ENCODE data around the gene RSRC2.
"Not testable (repeated sequence)": the region's sequence is repeated elsewhere in the genome, so short reads cannot be mapped to it uniquely, and the experiment has no call there.

The RSRC2 gene

GRCh38 chr12:122483969-122484368 is 42.8 kb downstream of the RSRC2 start:
- no peak for TF ChIP-seq CTCF (IDR thresholded peaks at IDR 0.05; ENCODE audit: low read depth, low read length)
- DNase-seq (ENCODE audit: extremely low read depth, low read depth), result no peak

GRCh38 chr12:122481861-122482260 is 44.9 kb downstream of the RSRC2 start:
- no peak for TF ChIP-seq CTCF (IDR thresholded peaks at IDR 0.05; ENCODE audit: low read depth, low read length)
- DNase-seq (ENCODE audit: extremely low read depth, low read depth), result no peak

GRCh38 chr12:122480753-122481152 is 46.0 kb downstream of the RSRC2 start:
- no peak for DNase-seq (ENCODE audit: extremely low read depth, low read depth)
- TF ChIP-seq CTCF (IDR thresholded peaks at IDR 0.05; ENCODE audit: low read depth, low read length), result no peak

GRCh38 chr12:122474324-122474716 is 52.4 kb downstream of the RSRC2 start:
- no peak for TF ChIP-seq CTCF (IDR thresholded peaks at IDR 0.05; ENCODE audit: low read depth, low read length)

GRCh38 chr12:122473543-122474323 is 53.0 kb downstream of the RSRC2 start:
- DNase-seq (ENCODE audit: extremely low read depth, low read depth), result no peak
- no peak for TF ChIP-seq CTCF (IDR thresholded peaks at IDR 0.05; ENCODE audit: low read depth, low read length)

More at GRCh38 chr12:122474324-122474716, 52.4 kb downstream of the RSRC2 start:
- DNase-seq (ENCODE audit: extremely low read depth, low read depth), result no peak

- peak; percentile 50 for DNase-seq (ENCODE audit: extremely low read depth, low read depth)
These were observed 55.2 kb downstream of the RSRC2 start for GRCh38 chr12:122471324-122472226.

GRCh38 chr12:122470576-122470975 is 56.2 kb downstream of the RSRC2 start:
- not testable (repeated sequence) for DNase-seq (ENCODE audit: extremely low read depth, low read depth)

More at GRCh38 chr12:122471324-122472226, 55.2 kb downstream of the RSRC2 start:
- TF ChIP-seq CTCF (IDR thresholded peaks at IDR 0.05; ENCODE audit: low read depth, low read length), result peak; percentile 77

GRCh38 chr12:122469856-122470255 is 56.9 kb downstream of the RSRC2 start:
- not testable (repeated sequence) for DNase-seq (ENCODE audit: extremely low read depth, low read depth)
